Uterus (tissue), 2 donors: ENCODE results near the gene KCNQ5.

Source experiments
- CTCF ChIP-seq, 4 experiments: fragments of 200-600 bp in 2 of 4; fragments of 450-650 bp in 2 of 4; sonication (generic) in 2 of 4; IDR thresholded peaks; one replicate each; pipeline ENCODE4 v1.5.1; 2016 to 2019; ENCODE audit warnings: antibody characterized with exemption in 4 of 4, mild to moderate bottlenecking in 2 of 4, moderate library complexity in 1 of 4
- POLR2A ChIP-seq, 2 donors: fragments of 450-650 bp; IDR thresholded peaks; one replicate each; pipeline ENCODE4 v1.6.1; 2016; ENCODE audit warnings: antibody characterized with exemption in 2 of 2, mild to moderate bottlenecking in 1 of 2, moderate library complexity in 1 of 2

GRCh38 chr6:72941751-72942150 is 319.9 kb downstream of the KCNQ5 start:
- TF ChIP-seq CTCF (IDR thresholded peaks at IDR 0.05) (no peak), POLR2A (IDR thresholded peaks at IDR 0.05) (no peak)
